Stimulated activated memory B cell treated with anti-CD40 and anti-IgM and Interleukin-4, amounts not matched to agents 10 μg/mL and 1 μg/mL and 100 μg/mL, for 72 hours (primary cell): Measurements from ENCODE around the gene NLRP3.
"Not testable (repeated sequence)": the region's sequence is repeated elsewhere in the genome, so short reads cannot be mapped to it uniquely, and the experiment has no call there.

Source experiments
- ATAC-seq: fragments of 150-1000 bp; cut with Tn5 transposase; 2 replicates; pipeline ENCODE4 v1.10.0; 2021
- H3K27ac Mint-ChIP-seq: one replicate; pipeline ENCODE4 v1.8.0; 2022; ENCODE audit warnings: mild to moderate bottlenecking, mixed read lengths
- H3K27me3 Mint-ChIP-seq: one replicate; pipeline ENCODE4 v1.8.0; 2022; ENCODE audit warnings: mixed read lengths
- H3K36me3 Mint-ChIP-seq: one replicate; pipeline ENCODE4 v1.8.0; 2022; ENCODE audit warnings: mixed read lengths
- H3K4me1 Mint-ChIP-seq: one replicate; pipeline ENCODE4 v1.8.0; 2022; ENCODE audit warnings: mixed read lengths
- H3K4me3 Mint-ChIP-seq: one replicate; pipeline ENCODE4 v1.8.0; 2022; ENCODE audit warnings: mild to moderate bottlenecking, moderate library complexity, mixed read lengths
- H3K9me3 Mint-ChIP-seq: one replicate; pipeline ENCODE4 v1.8.0; 2022; ENCODE audit warnings: mixed read lengths

Gene NLRP3

GRCh38 chr1:247467129-247467528 lies 51.2 kb downstream of the NLRP3 start:
- no peak for ATAC-seq
- H3K27ac Mint-ChIP-seq, result no peak overlapping the region
- no peak overlapping the region for H3K4me3 Mint-ChIP-seq
- peaks cover 9% of the 10 kb centered on the region for H3K27me3 Mint-ChIP-seq
- H3K9me3 Mint-ChIP-seq, result no peaks in the 10 kb centered on the region
- peaks cover 4% of the 10 kb centered on the region for H3K4me1 Mint-ChIP-seq
- H3K36me3 Mint-ChIP-seq, result no peaks in the 10 kb centered on the region

GRCh38 chr1:247468481-247469140 lies 52.6 kb downstream of the NLRP3 start:
- no peak for ATAC-seq
- Mint-ChIP-seq H3K36me3 (no peaks in the 10 kb centered on the region), H3K27ac (no peak overlapping the region), H3K27me3 (peaks cover 9% of the 10 kb centered on the region), H3K4me1 (peaks cover 4% of the 10 kb centered on the region), H3K9me3 (no peaks in the 10 kb centered on the region), H3K4me3 (no peak overlapping the region)

GRCh38 chr1:247469141-247469535 lies 53.2 kb downstream of the NLRP3 start:
- Mint-ChIP-seq H3K4me3 (no peak overlapping the region), H3K36me3 (no peaks in the 10 kb centered on the region), H3K27ac (no peak overlapping the region), H3K9me3 (no peaks in the 10 kb centered on the region), H3K27me3 (peaks cover 9% of the 10 kb centered on the region), H3K4me1 (peaks cover 4% of the 10 kb centered on the region)
- no peak for ATAC-seq

DNA sequence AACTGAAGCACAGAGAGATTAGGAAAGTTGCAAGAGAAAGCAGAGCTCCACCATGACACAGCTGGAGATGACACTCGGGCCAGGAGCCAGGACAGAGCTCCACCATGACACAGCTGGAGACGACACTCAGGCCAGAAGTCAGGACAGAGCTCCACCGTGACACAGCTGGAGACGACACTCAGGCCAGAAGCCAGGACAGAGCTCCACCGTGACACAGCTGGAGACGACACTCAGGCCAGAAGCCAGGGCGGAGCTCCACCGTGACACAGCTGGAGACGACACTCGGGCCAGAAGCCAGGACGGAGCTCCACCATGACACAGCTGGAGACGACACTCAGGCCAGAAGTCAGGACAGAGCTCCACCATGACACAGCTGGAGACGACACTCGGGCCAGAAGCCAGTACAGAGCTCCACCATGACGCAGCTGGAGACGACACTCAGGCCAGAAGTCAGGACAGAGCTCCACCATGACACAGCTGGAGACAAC lies 55.0 kb downstream of the NLRP3 start:
- not testable (repeated sequence) for H3K27me3 Mint-ChIP-seq, H3K4me3 Mint-ChIP-seq, H3K9me3 Mint-ChIP-seq, ATAC-seq, H3K27ac Mint-ChIP-seq, H3K36me3 Mint-ChIP-seq
- H3K4me1 Mint-ChIP-seq, result peaks cover 10% of the 10 kb centered on the region

DNA sequence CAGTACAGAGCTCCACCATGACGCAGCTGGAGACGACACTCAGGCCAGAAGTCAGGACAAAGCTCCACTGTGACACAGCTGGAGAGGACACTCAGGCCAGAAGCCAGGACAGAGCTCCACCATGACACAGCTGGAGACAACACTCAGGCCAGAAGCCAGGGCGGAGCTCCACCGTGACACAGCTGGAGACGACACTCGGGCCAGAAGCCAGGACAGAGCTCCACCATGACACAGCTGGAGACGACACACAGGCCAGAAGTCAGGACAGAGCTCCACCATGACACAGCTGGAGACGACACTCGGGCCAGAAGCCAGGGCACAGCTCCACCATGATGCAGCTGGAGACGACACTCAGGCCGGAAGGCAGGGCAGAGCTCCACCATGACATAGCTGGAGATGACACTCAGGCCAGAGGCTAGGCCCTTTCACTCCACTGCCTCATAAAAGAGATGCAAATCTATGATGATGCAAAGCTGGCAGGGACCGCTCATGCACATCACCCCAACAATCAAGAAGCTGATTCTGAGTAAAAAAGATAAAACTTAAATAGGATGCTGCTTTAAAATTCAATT lies 55.6 kb downstream of the NLRP3 start:
- no peak overlapping the region for H3K4me3 Mint-ChIP-seq
- no peaks in the 10 kb centered on the region for H3K36me3 Mint-ChIP-seq

DNA sequence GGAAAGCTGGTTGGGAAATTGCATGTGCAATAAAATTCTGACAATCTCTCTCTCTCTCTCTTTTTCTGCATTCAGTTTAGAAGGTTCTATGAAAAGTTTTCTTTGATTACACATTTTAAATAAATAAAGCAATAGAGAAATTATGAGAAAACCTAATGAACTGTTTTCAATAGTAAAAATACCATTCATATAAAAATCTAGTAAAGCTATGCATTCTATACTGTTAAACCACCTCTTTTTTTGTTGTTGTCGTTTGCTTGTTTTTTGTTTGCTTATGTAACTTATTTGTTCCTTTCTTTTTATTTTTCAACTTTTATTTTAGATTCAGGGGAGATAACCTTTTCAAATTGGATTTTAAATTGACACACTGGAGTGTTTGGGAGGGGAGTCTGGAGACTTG lies 56.1 kb downstream of the NLRP3 start:
- Mint-ChIP-seq H3K27ac (no peak overlapping the region), H3K4me1 (peaks cover 20% of the 10 kb centered on the region), H3K36me3 (no peaks in the 10 kb centered on the region), H3K9me3 (no peaks in the 10 kb centered on the region), H3K27me3 (no peaks in the 10 kb centered on the region), H3K4me3 (no peak overlapping the region)
- no peak for ATAC-seq

More for the DNA sequence above, 55.6 kb downstream of the NLRP3 start:
- H3K27ac Mint-ChIP-seq, result no peak overlapping the region
- H3K9me3 Mint-ChIP-seq, result no peaks in the 10 kb centered on the region
- peaks cover under 1% of the 10 kb centered on the region for H3K27me3 Mint-ChIP-seq
- ATAC-seq, result no peak
- peaks cover 15% of the 10 kb centered on the region for H3K4me1 Mint-ChIP-seq

DNA sequence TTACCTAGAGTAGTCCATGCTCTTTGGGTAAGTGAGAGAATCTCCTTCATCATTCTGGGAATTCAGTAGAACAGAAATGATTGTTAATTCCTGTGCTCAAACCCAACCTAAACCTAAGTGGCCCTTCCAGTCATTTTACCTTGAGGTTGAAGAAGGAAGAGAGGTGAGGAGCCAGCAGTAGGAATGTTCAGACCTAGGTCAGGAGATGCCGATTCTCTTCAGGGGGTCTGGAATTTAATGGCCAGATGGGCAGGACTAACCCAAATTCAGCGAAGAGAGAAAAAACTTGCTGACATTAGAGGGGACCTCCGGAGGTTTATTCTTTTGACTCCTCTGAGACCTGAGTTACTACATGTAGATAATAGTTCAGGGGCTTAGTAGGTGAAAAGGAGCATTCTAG lies 58.4 kb downstream of the NLRP3 start:
- Mint-ChIP-seq H3K9me3 (no peaks in the 10 kb centered on the region), H3K4me3 (no peak overlapping the region), H3K36me3 (no peaks in the 10 kb centered on the region), H3K27me3 (no peaks in the 10 kb centered on the region), H3K27ac (no peak overlapping the region), H3K4me1 (peaks cover 19% of the 10 kb centered on the region)
- no peak for ATAC-seq

GRCh38 chr1:247475793-247476192 lies 59.8 kb downstream of the NLRP3 start:
- Mint-ChIP-seq H3K4me1 (peaks cover 19% of the 10 kb centered on the region), H3K4me3 (no peak overlapping the region), H3K27ac (peak overlapping the region; percentile 71), H3K36me3 (no peaks in the 10 kb centered on the region), H3K9me3 (no peaks in the 10 kb centered on the region), H3K27me3 (no peaks in the 10 kb centered on the region)
- ATAC-seq, result no peak

- H3K36me3 Mint-ChIP-seq, H3K27me3 Mint-ChIP-seq, H3K4me3 Mint-ChIP-seq, ATAC-seq, H3K9me3 Mint-ChIP-seq: not testable (repeated sequence)
- H3K4me1 Mint-ChIP-seq, result peaks cover 19% of the 10 kb centered on the region
- peak overlapping the region; percentile 71 for H3K27ac Mint-ChIP-seq
These were observed 60.5 kb downstream of the NLRP3 start for GRCh38 chr1:247476328-247477058.

GRCh38 chr1:247482747-247483146 lies 66.8 kb downstream of the NLRP3 start:
- ATAC-seq, result no peak
- Mint-ChIP-seq H3K36me3 (no peaks in the 10 kb centered on the region), H3K9me3 (no peaks in the 10 kb centered on the region), H3K4me3 (no peak overlapping the region), H3K4me1 (no peaks in the 10 kb centered on the region), H3K27me3 (no peaks in the 10 kb centered on the region), H3K27ac (no peak overlapping the region)

DNA sequence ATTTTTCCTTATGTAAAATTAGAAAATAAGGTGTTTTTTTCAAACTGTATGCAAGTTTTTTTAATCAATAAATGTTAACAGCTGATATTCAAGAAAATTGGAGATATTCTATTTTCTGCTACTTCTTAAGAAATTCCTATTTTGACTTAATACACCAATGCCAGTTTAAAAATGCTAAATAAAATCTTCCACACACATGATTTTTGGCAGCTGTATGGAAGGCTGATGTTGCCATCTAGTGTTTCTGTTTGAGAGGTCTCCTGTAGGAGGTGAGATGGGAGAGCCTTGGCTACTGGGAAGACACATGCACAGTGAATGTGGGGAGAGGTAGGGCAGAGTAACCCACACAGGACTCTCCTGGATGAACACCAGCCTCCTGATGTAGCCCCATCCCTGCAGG lies 71.1 kb downstream of the NLRP3 start:
- Mint-ChIP-seq H3K4me1 (no peaks in the 10 kb centered on the region), H3K27me3 (no peaks in the 10 kb centered on the region), H3K27ac (no peak overlapping the region), H3K36me3 (no peaks in the 10 kb centered on the region), H3K9me3 (no peaks in the 10 kb centered on the region), H3K4me3 (no peak overlapping the region)
- peak; percentile 61 for ATAC-seq

- H3K4me1 Mint-ChIP-seq, result no peaks in the 10 kb centered on the region
- no peaks in the 10 kb centered on the region for H3K36me3 Mint-ChIP-seq
- no peak overlapping the region for H3K4me3 Mint-ChIP-seq
- H3K9me3 Mint-ChIP-seq, result no peaks in the 10 kb centered on the region
- peaks cover 12% of the 10 kb centered on the region for H3K27me3 Mint-ChIP-seq
- no peak overlapping the region for H3K27ac Mint-ChIP-seq
- ATAC-seq, result no peak
These were observed 75.4 kb downstream of the NLRP3 start for GRCh38 chr1:247491328-247491727.

DNA sequence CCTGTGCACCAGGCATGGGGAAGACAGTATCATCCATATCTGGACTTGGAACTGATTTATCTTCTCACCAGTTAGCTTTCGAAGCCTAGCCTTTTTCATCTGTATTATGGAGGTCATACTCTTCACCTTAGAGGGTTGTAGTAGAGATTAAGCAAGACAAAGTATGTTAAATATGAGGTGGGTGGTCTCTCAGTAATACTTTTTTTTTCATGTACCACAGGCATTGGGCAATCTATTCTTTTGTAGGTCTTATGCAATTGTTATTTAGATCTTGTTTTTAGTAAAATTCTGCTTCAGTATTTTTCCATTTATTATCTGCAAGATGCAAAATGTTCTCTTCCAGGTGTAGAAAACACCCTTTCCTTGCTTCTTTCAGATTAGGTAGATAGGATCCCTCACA lies 77.1 kb downstream of the NLRP3 start:
- H3K4me3 Mint-ChIP-seq, result no peak overlapping the region
- H3K4me1 Mint-ChIP-seq, result no peaks in the 10 kb centered on the region

GRCh38 chr1:247494767-247495166 lies 78.8 kb downstream of the NLRP3 start:
- H3K4me1 Mint-ChIP-seq, result no peaks in the 10 kb centered on the region
- no peak for ATAC-seq
- H3K27me3 Mint-ChIP-seq, result peaks cover 29% of the 10 kb centered on the region
- H3K27ac Mint-ChIP-seq, result no peak overlapping the region
- no peaks in the 10 kb centered on the region for H3K36me3 Mint-ChIP-seq
- H3K4me3 Mint-ChIP-seq, result no peak overlapping the region
- H3K9me3 Mint-ChIP-seq, result no peaks in the 10 kb centered on the region

More for the DNA sequence above, 77.1 kb downstream of the NLRP3 start:
- no peaks in the 10 kb centered on the region for H3K9me3 Mint-ChIP-seq
- no peak overlapping the region for H3K27ac Mint-ChIP-seq
- peaks cover 20% of the 10 kb centered on the region for H3K27me3 Mint-ChIP-seq
- no peak for ATAC-seq
- no peaks in the 10 kb centered on the region for H3K36me3 Mint-ChIP-seq

GRCh38 chr1:247496581-247497285 lies 80.8 kb downstream of the NLRP3 start:
- Mint-ChIP-seq H3K4me3 (no peak overlapping the region), H3K9me3 (no peaks in the 10 kb centered on the region), H3K27me3 (peaks cover 29% of the 10 kb centered on the region), H3K27ac (no peak overlapping the region), H3K4me1 (no peaks in the 10 kb centered on the region), H3K36me3 (no peaks in the 10 kb centered on the region)
- ATAC-seq, result no peak
